Germinal center (tissue), 1 donor: ENCODE data around the gene NEK11.

Experiments used
- DNase-seq: peaks from one replicate; pipeline ENCODE4 v3.0.0; 2012; ENCODE audit warnings: mixed read lengths, low spot score

NEK11 gene

GRCh38 chr3:131141770-131142169 is 115.1 kb downstream of the NEK11 start:
- no peak for DNase-seq

- DNase-seq, result no peak
These were observed 115.9 kb downstream of the NEK11 start for GRCh38 chr3:131142580-131142979.

- DNase-seq, result no peak
These were observed 117.1 kb downstream of the NEK11 start for GRCh38 chr3:131143802-131144201.

- DNase-seq, result no peak
These were observed 120.9 kb downstream of the NEK11 start for GRCh38 chr3:131147534-131147933.

- DNase-seq, result no peak
These were observed 131.8 kb downstream of the NEK11 start for GRCh38 chr3:131158434-131158833.

- DNase-seq, result no peak
These were observed 135.8 kb downstream of the NEK11 start for GRCh38 chr3:131162516-131162915.

- no peak for DNase-seq
These were observed 141.2 kb downstream of the NEK11 start for GRCh38 chr3:131167867-131168266.

GRCh38 chr3:131169331-131169730 is 142.7 kb downstream of the NEK11 start:
- DNase-seq, result no peak

GRCh38 chr3:131172502-131173200 is 146.0 kb downstream of the NEK11 start:
- DNase-seq, result no peak

- no peak for DNase-seq
These were observed 148.1 kb downstream of the NEK11 start for GRCh38 chr3:131174752-131175151.

GRCh38 chr3:131178710-131179375 is 152.2 kb downstream of the NEK11 start:
- DNase-seq, result no peak

- DNase-seq, result no peak
These were observed 166.0 kb downstream of the NEK11 start for GRCh38 chr3:131192701-131193100.

- DNase-seq, result no peak
These were observed 167.1 kb downstream of the NEK11 start for GRCh38 chr3:131193641-131194238.

GRCh38 chr3:131194816-131195215 is 168.1 kb downstream of the NEK11 start:
- DNase-seq, result no peak

GRCh38 chr3:131200636-131201199 is 174.0 kb downstream of the NEK11 start:
- no peak for DNase-seq

GRCh38 chr3:131216330-131216729 is 189.7 kb downstream of the NEK11 start:
- no peak for DNase-seq

GRCh38 chr3:131216801-131217200 is 190.1 kb downstream of the NEK11 start:
- no peak for DNase-seq

GRCh38 chr3:131217296-131217741 is 190.6 kb downstream of the NEK11 start:
- no peak for DNase-seq

GRCh38 chr3:131218196-131218595 is 191.5 kb downstream of the NEK11 start:
- no peak for DNase-seq

- no peak for DNase-seq
These were observed 195.1 kb downstream of the NEK11 start for GRCh38 chr3:131221731-131222130.

- no peak for DNase-seq
These were observed 195.9 kb downstream of the NEK11 start for GRCh38 chr3:131222599-131222998.

GRCh38 chr3:131223373-131224289 is 197.0 kb downstream of the NEK11 start:
- DNase-seq, result no peak
